ENCODE data around the gene TSC22D2. TPM values are rescaled to one million over a fixed set of nuclear protein-coding genes. Genes with fewer than 3 reads are reported as not detected.
A peak's percentile ranks its signal among the peaks of the same experiment; 100 is the strongest.

The TSC22D2 gene
- polyA plus RNA-seq, 3 donors, result 5.1 to 12.9 (median 5.7) TPM

DNA sequence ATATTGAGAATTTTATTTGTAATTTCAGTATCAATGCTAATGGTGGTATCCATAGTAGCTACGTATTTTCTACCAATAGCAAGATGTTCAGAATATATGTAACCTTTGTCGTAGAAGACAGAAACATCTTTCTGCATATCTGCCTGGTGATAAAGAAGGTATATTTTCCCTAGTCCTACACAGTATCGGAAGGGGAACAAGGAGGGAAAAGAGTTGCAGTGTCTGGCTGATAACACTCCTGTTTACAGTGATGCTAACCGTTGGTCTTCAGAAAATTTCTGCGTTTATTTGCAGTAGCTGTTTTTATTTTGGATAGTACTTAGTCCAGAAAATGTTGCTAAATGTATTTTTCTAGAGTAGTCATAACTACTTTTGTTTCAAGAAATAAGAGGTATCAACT lies 25.2 kb downstream of the TSC22D2 start:
- WGBS (ENCODE audit: insufficient coverage), result no CpG with 5 or more reads among the region's 5 CpGs
- Histone ChIP-seq H3K4me3 (replicated peaks in 1 of 3; ENCODE audit: low read depth in 2 of 3, low read length in 3 of 3) (no peak overlapping the region), H2AFZ (ENCODE audit: insufficient read depth, low read depth, low read length, poor library complexity, severe bottlenecking) (no peak overlapping the region), H3K27me3 (ENCODE audit: control insufficient read depth in 2 of 2, insufficient read depth in 2 of 2, low read length in 2 of 2) (no peaks in the 10 kb centered on the region), H3K4me2 (replicated peaks; ENCODE audit: extremely low read depth, low read length, poor library complexity, severe bottlenecking) (no peak overlapping the region), H3K36me3 (replicated peaks in 1 of 2; ENCODE audit: control insufficient read depth in 1 of 2, insufficient read depth in 2 of 2, low read length in 2 of 2) (peaks cover 4 to 11% of the 10 kb centered on the region in 2 donors), H3K4me1 (ENCODE audit: control insufficient read depth in 1 of 2, insufficient read depth in 2 of 2, low read length in 2 of 2) (peaks cover 10 to 14% of the 10 kb centered on the region in 2 donors), H3K27ac (ENCODE audit: low read depth in 1 of 2, low read length in 2 of 2) (no peak overlapping the region), H3K79me2 (ENCODE audit: insufficient read depth, low read length) (peaks cover 89% of the 10 kb centered on the region), H3K9me3 (replicated peaks in 1 of 2; ENCODE audit: control insufficient read depth in 1 of 2, insufficient read depth in 1 of 2, low read length in 2 of 2) (no peaks in the 10 kb centered on the region), H3K9ac (ENCODE audit: insufficient read depth, low read length, poor library complexity, severe bottlenecking) (no peak overlapping the region), H4K20me1 (ENCODE audit: insufficient read depth, low read length) (peaks cover 92% of the 10 kb centered on the region)
- intact Hi-C loops (cut with micrococcal nuclease), result no loop called here
- Mint-ChIP-seq H3K4me1 (peaks cover 28% of the 10 kb centered on the region), H3K4me3 (no peak overlapping the region), H3K27ac (no peak overlapping the region), H3K36me3 (peaks cover 7 to 21% of the 10 kb centered on the region in 2 donors), H3K9me3 (no peaks in the 10 kb centered on the region), H3K27me3 (ENCODE audit: low read depth in 3 of 3) (no peaks in the 10 kb centered on the region)
- no peak for DNase-seq
- TF ChIP-seq, protein P1, sequence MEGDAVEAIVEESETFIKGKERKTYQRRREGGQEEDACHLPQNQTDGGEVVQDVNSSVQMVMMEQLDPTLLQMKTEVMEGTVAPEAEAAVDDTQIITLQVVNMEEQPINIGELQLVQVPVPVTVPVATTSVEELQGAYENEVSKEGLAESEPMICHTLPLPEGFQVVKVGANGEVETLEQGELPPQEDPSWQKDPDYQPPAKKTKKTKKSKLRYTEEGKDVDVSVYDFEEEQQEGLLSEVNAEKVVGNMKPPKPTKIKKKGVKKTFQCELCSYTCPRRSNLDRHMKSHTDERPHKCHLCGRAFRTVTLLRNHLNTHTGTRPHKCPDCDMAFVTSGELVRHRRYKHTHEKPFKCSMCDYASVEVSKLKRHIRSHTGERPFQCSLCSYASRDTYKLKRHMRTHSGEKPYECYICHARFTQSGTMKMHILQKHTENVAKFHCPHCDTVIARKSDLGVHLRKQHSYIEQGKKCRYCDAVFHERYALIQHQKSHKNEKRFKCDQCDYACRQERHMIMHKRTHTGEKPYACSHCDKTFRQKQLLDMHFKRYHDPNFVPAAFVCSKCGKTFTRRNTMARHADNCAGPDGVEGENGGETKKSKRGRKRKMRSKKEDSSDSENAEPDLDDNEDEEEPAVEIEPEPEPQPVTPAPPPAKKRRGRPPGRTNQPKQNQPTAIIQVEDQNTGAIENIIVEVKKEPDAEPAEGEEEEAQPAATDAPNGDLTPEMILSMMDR (IDR thresholded peaks at IDR 0.05), result no peak

DNA sequence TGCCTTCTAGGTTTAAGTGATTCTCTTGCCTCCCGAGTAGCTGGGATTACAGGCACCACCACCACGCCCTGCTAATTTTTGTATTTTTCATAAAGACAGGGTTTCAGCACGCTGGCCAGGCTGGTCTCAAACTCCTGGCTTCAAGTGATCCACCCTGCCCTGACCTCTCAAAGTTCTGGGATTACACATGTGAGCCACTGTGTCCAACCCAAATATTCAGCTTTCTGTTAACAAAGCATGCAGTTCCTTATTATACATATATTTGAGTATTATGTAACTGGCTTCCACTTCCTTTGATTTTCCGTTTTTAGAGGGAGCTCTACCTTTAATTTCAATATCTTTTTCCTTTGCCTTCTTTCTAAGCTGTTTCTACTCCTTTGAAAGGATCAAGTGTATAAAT lies 26.1 kb downstream of the TSC22D2 start:
- TF ChIP-seq, protein P1 (IDR thresholded peaks at IDR 0.05), result no peak
- H3K27ac ChIP-seq (ENCODE audit: low read depth in 1 of 2, low read length in 2 of 2), result no peak overlapping the region
- H3K4me1 ChIP-seq (ENCODE audit: control insufficient read depth in 1 of 2, insufficient read depth in 2 of 2, low read length in 2 of 2), result peaks cover 10 to 14% of the 10 kb centered on the region in 2 donors
- DNase-seq, result peak in 1 of 3 donors; percentile 16
- H4K20me1 ChIP-seq (ENCODE audit: insufficient read depth, low read length), result peaks cover 89% of the 10 kb centered on the region
- H3K9me3 Mint-ChIP-seq, result no peaks in the 10 kb centered on the region
- no peaks in the 10 kb centered on the region for H3K27me3 ChIP-seq (ENCODE audit: control insufficient read depth in 2 of 2, insufficient read depth in 2 of 2, low read length in 2 of 2)
- no peak overlapping the region for H3K4me3 Mint-ChIP-seq
- H3K4me2 ChIP-seq (replicated peaks; ENCODE audit: extremely low read depth, low read length, poor library complexity, severe bottlenecking), result no peak overlapping the region
- peaks cover 7 to 16% of the 10 kb centered on the region in 2 donors for H3K36me3 Mint-ChIP-seq
- H3K79me2 ChIP-seq (ENCODE audit: insufficient read depth, low read length), result peaks cover 82% of the 10 kb centered on the region
- WGBS (ENCODE audit: insufficient coverage), result 100% methylated on average over 2 of the region's 4 CpGs
- no peak overlapping the region for H3K9ac ChIP-seq (ENCODE audit: insufficient read depth, low read length, poor library complexity, severe bottlenecking)
- H3K4me1 Mint-ChIP-seq, result peaks cover 23% of the 10 kb centered on the region
- H3K9me3 ChIP-seq (replicated peaks in 1 of 2; ENCODE audit: control insufficient read depth in 1 of 2, insufficient read depth in 1 of 2, low read length in 2 of 2), result no peaks in the 10 kb centered on the region
- no peak overlapping the region for H2AFZ ChIP-seq (ENCODE audit: insufficient read depth, low read depth, low read length, poor library complexity, severe bottlenecking)
- peak overlapping the region in 6 of 7 donors; percentile 5 to 85 (median 71) for H3K27ac Mint-ChIP-seq
- no peaks in the 10 kb centered on the region for H3K27me3 Mint-ChIP-seq (ENCODE audit: low read depth in 3 of 3)
- intact Hi-C loops (cut with micrococcal nuclease), result no loop called here
- H3K36me3 ChIP-seq (replicated peaks in 1 of 2; ENCODE audit: control insufficient read depth in 1 of 2, insufficient read depth in 2 of 2, low read length in 2 of 2), result peaks cover 4 to 7% of the 10 kb centered on the region in 2 donors
- no peak overlapping the region for H3K4me3 ChIP-seq (replicated peaks in 1 of 3; ENCODE audit: low read depth in 2 of 3, low read length in 3 of 3)
